Spleen (tissue), 11 donors: ENCODE measurements around the gene ZFYVE16. TPM values are rescaled to one million over a fixed set of nuclear protein-coding genes. Genes with fewer than 3 reads are reported as not detected.

ENCODE experiments used
- DNase-seq: peaks from one replicate; pipeline ENCODE4 v3.0.0-alpha.2; 2020
- H3K27ac ChIP-seq, 8 donors: fragments of 200-600 bp; sonication (generic) in 7 of 8; 1 replicate in 4 of 8; 2 replicates in 4 of 8; pipeline versions ENCODE4 v1.5.0 to v1.8.0; 2016 to 2021; ENCODE audit warnings: inconsistent platforms in 4 of 8, mild to moderate bottlenecking in 4 of 8, moderate library complexity in 1 of 8
- H3K27me3 ChIP-seq, 7 donors: fragments of 200-600 bp; sonication (generic) in 6 of 7; replicated peaks in 1 of 7; 1 replicate in 4 of 7; 2 replicates in 3 of 7; pipeline versions ENCODE4 v1.5.0 to v1.8.0; 2016 to 2021; ENCODE audit warnings: inconsistent platforms in 3 of 7, mild to moderate bottlenecking in 1 of 7
- H3K36me3 ChIP-seq, 6 donors: fragments of 200-600 bp; sonication (generic) in 5 of 6; 1 replicate in 4 of 6; 2 replicates in 2 of 6; pipeline versions ENCODE4 v1.5.0 to v1.8.0; 2016 to 2021; ENCODE audit warnings: inconsistent platforms in 2 of 6
- H3K4me1 ChIP-seq, 6 donors: fragments of 200-600 bp; sonication (generic) in 5 of 6; 1 replicate in 3 of 6; 2 replicates in 3 of 6; pipeline versions ENCODE4 v1.5.0 to v1.8.0; 2016 to 2021; ENCODE audit warnings: inconsistent platforms in 3 of 6
- H3K4me3 ChIP-seq, 8 donors: fragments of 200-600 bp; sonication (generic) in 7 of 8; 1 replicate in 4 of 8; 2 replicates in 4 of 8; pipeline versions ENCODE4 v1.5.0 to v1.8.0; 2016 to 2021; ENCODE audit warnings: inconsistent platforms in 4 of 8, mild to moderate bottlenecking in 4 of 8, moderate library complexity in 2 of 8
- H3K9me3 ChIP-seq, 8 donors: fragments of 200-600 bp; sonication (generic) in 7 of 8; 1 replicate in 4 of 8; 2 replicates in 4 of 8; pipeline versions ENCODE4 v1.5.0 to v1.8.0; 2016 to 2021; ENCODE audit warnings: inconsistent platforms in 4 of 8
- CTCF ChIP-seq, 11 experiments: fragments of 200-600 bp in 7 of 11; fragments of 450-650 bp in 4 of 11; sonication (generic) in 4 of 11; IDR thresholded peaks in 8 of 11; conservative IDR thresholded peaks in 3 of 11; 1 replicate in 7 of 11; 2 replicates in 4 of 11; pipeline versions ENCODE4 v1.4.0 to v1.8.0; 2016 to 2021; ENCODE audit warnings: antibody characterized with exemption in 11 of 11, inconsistent platforms in 4 of 11, mild to moderate bottlenecking in 1 of 11
- POLR2A ChIP-seq, 3 donors: fragments of 450-650 bp; IDR thresholded peaks; one replicate each; pipeline ENCODE4 v1.5.1; 2017; ENCODE audit warnings: antibody characterized with exemption in 3 of 3, mild to moderate bottlenecking in 1 of 3
- POLR2AphosphoS5 ChIP-seq, 3 donors: sonication (generic); formaldehyde crosslinking; IDR thresholded peaks; one replicate each; pipeline ENCODE4 v1.5.1; 2017; ENCODE audit warnings: antibody characterized with exemption in 3 of 3
- WGBS, 5 donors: extraction: QIAGEN DNeasy Blood & Tissue Kit in 3 of 5; methylation state at CpG; one replicate each; pipeline versions ENCODE4 v1.1.5 to v1.1.7; 2013 to 2018; 5-methylcytosine and 5-hydroxymethylcytosine counted together
- intact Hi-C: fragments of 100-400 bp; cut with DNase I; formaldehyde crosslinking; loops from one replicate; pipeline ENCODE4 v1.15.0; 2023; ENCODE audit warnings: low total_unique reads
- polyA plus RNA-seq, 3 donors: library from polyadenylated mRNA; stranded (reverse); fragments of 200-250 nt; gene quantifications; one replicate each; pipeline ENCODE4 v1.2.1, GENCODE V29; 2013
- total RNA-seq, 7 donors: library from RNA; depleted of rRNA in 3 of 7; stranded (reverse); fragments of >200 nt in 3 of 7; fragmentation: NEBNext Ultra II Directional in 4 of 7; extraction: Animal tissue kit (Norgen Biotek cat#: 25700) in 4 of 7; gene quantifications; one replicate each; pipeline versions ENCODE4 v1.1.0 to v1.2.1, GENCODE V29; 2016 to 2021
- donor health status: healthy with polysubstance abuse.
- donor health status: DM: no; HTN: no; CAD: no; lungs with moderate emphysema.
- donor health status: DM: no; HTN: no; CAD: no.
- donor health status: Bipolar disorder and iron deficiency.
- donor health status: healthy.
- donor health status: DM: no; HTN: no; CAD: no.
- donor health status: DM: yes; HTN: yes; CAD: no.

The ZFYVE16 gene
- total and polyA plus RNA-seq, 10 donors = 8.5 to 67.8 (median 51.7) TPM

GRCh38 chr5:80479713-80480112 lies 71.8 kb downstream of the ZFYVE16 start:
- peaks cover 0 to 56% (median 20%) of the 10 kb centered on the region in 6 donors for H3K36me3 ChIP-seq
- intact Hi-C loops = loop anchor here (10.0 kb wide), 1 partner anchor 195 kb away; no protein-coding TSS in a partner anchor
- TF ChIP-seq CTCF (IDR thresholded peaks at IDR 0.05 in 8 of 11, conservative IDR thresholded peaks at IDR 0.05 in 3 of 11) (no peak), POLR2AphosphoS5 (IDR thresholded peaks at IDR 0.05) (no peak), POLR2A (IDR thresholded peaks at IDR 0.05) (no peak)

GRCh38 chr5:80480354-80480753 lies 72.5 kb downstream of the ZFYVE16 start:
- Histone ChIP-seq H3K27ac (no peak overlapping the region), H3K4me1 (no peaks in the 10 kb centered on the region), H3K36me3 (peaks cover 0 to 49% (median 14%) of the 10 kb centered on the region in 6 donors), H3K4me3 (no peak overlapping the region), H3K27me3 (no peaks in the 10 kb centered on the region), H3K9me3 (peaks cover 3 to 41% (median 31%) of the 10 kb centered on the region in 8 donors)
- WGBS, 5 donors = 95 to 100% (median 98%) methylated on average over 2 of the region's 2 CpGs
- TF ChIP-seq POLR2AphosphoS5 (IDR thresholded peaks at IDR 0.05) (no peak), CTCF (IDR thresholded peaks at IDR 0.05 in 8 of 11, conservative IDR thresholded peaks at IDR 0.05 in 3 of 11) (no peak), POLR2A (IDR thresholded peaks at IDR 0.05) (no peak)
- intact Hi-C loops = loop anchor here (10.0 kb wide), 1 partner anchor 194 kb away; no protein-coding TSS in a partner anchor
- no peak for DNase-seq

More at GRCh38 chr5:80479713-80480112, 71.8 kb downstream of the ZFYVE16 start:
- no peak for DNase-seq
- Histone ChIP-seq H3K27ac (no peak overlapping the region), H3K9me3 (peaks cover 3 to 41% (median 31%) of the 10 kb centered on the region in 8 donors), H3K4me3 (no peak overlapping the region), H3K4me1 (no peaks in the 10 kb centered on the region), H3K27me3 (no peaks in the 10 kb centered on the region)

GRCh38 chr5:80481019-80481893 lies 73.4 kb downstream of the ZFYVE16 start:
- H3K4me3 ChIP-seq = no peak overlapping the region
- no peak for DNase-seq
- H3K27me3 ChIP-seq = no peaks in the 10 kb centered on the region
- H3K36me3 ChIP-seq = peaks cover 0 to 40% (median 6%) of the 10 kb centered on the region in 6 donors
- intact Hi-C loops = loop anchor here (10.0 kb wide), 1 partner anchor 194 kb away; no protein-coding TSS in a partner anchor
- no peaks in the 10 kb centered on the region for H3K4me1 ChIP-seq
- no peak overlapping the region for H3K27ac ChIP-seq
- H3K9me3 ChIP-seq = peaks cover 3 to 41% (median 31%) of the 10 kb centered on the region in 8 donors
- no peak for TF ChIP-seq POLR2A (IDR thresholded peaks at IDR 0.05)
- TF ChIP-seq POLR2AphosphoS5 (IDR thresholded peaks at IDR 0.05) = peak in 1 of 3 donors; percentile 15
- peak in 10 of 11 experiments; percentile 28 to 74 (median 58) for TF ChIP-seq CTCF (IDR thresholded peaks at IDR 0.05 in 8 of 11, conservative IDR thresholded peaks at IDR 0.05 in 3 of 11)
- 94 to 100% (median 98%) methylated on average over 3 of the region's 3 CpGs for WGBS, 5 donors

- H3K36me3 ChIP-seq = peaks cover 0 to 29% (median 1%) of the 10 kb centered on the region in 6 donors
- DNase-seq = no peak
- no peak for TF ChIP-seq POLR2A (IDR thresholded peaks at IDR 0.05)
- no peak for TF ChIP-seq POLR2AphosphoS5 (IDR thresholded peaks at IDR 0.05)
- no peak for TF ChIP-seq CTCF (IDR thresholded peaks at IDR 0.05 in 8 of 11, conservative IDR thresholded peaks at IDR 0.05 in 3 of 11)
- no peak overlapping the region for H3K27ac ChIP-seq
- WGBS, 5 donors = 74 to 78% (median 76%) methylated on average over 4 of the region's 4 CpGs
- H3K4me1 ChIP-seq = peaks cover 0 to 12% (median 7%) of the 10 kb centered on the region in 6 donors
- H3K4me3 ChIP-seq = no peak overlapping the region
- intact Hi-C loops = loop anchor here (10.0 kb wide), 1 partner anchor 192 kb away; no protein-coding TSS in a partner anchor
- peaks cover 3 to 41% (median 31%) of the 10 kb centered on the region in 8 donors for H3K9me3 ChIP-seq
- H3K27me3 ChIP-seq = peaks cover 0 to 9% (median 0%) of the 10 kb centered on the region in 7 donors
Observed at GRCh38 chr5:80482578-80482977, 74.7 kb downstream of the ZFYVE16 start.
